B cell (primary cell): ENCODE results near the gene DPYSL4. TPM values are rescaled to one million over a fixed set of nuclear protein-coding genes. Genes with fewer than 3 reads are reported as not detected.

Experiments used
- ATAC-seq: fragments of 200-7000 bp; cut with Tn5 transposase; one replicate; pipeline ENCODE4 v1.10.0; 2021; ENCODE audit warnings: low read depth, mild to moderate bottlenecking, moderate number of reproducible peaks, moderate library complexity
- CTCF ChIA-PET: fragments of 350-600 bp; sonication (Branson Sonifier 250); formaldehyde crosslinking; loops from one replicate; lab custom pipeline; 2021; ENCODE audit warnings: antibody characterized with exemption, inconsistent platforms; lab: Charles Lee
- POLR2A ChIA-PET: fragments of 350-600 bp; sonication (Branson Sonifier 250); formaldehyde crosslinking; loops from one replicate; lab custom pipeline; 2021; ENCODE audit warnings: antibody characterized with exemption; lab: Charles Lee
- DNase-seq: peaks from one replicate; pipeline ENCODE4 v3.0.0; 2013
- H2AFZ ChIP-seq: 2 replicates; pipeline ENCODE4 v1.6.1; 2012; ENCODE audit warnings: mild to moderate bottlenecking, low read depth, low read length; ENCODE audit not compliant: insufficient read depth, poor library complexity, severe bottlenecking
- H3K27ac ChIP-seq, 2 donors: 1 replicate in 1 of 2; 2 replicates in 1 of 2; pipeline ENCODE4 v1.5.1; 2012 to 2013; ENCODE audit warnings: low read length in 2 of 2, mild to moderate bottlenecking in 2 of 2, moderate library complexity in 1 of 2
- H3K27me3 ChIP-seq, 4 experiments: fragments of 200-600 bp in 1 of 4; sonication (generic) in 1 of 4; replicated peaks in 1 of 4; 1 replicate in 2 of 4; 2 replicates in 2 of 4; pipeline versions ENCODE4 v1.6.1 to v1.7.0; 2013 to 2016; ENCODE audit warnings: low read length in 3 of 4, mild to moderate bottlenecking in 2 of 4, mixed read lengths in 1 of 4, moderate library complexity in 1 of 4; ENCODE audit not compliant: insufficient read depth in 4 of 4, control insufficient read depth in 3 of 4; ENCODE audit errors: control extremely low read depth in 1 of 4
- H3K36me3 ChIP-seq, 2 experiments: replicated peaks in 1 of 2; 1 replicate in 1 of 2; 2 replicates in 1 of 2; pipeline versions ENCODE4 v1.6.1 to v1.7.1; 2013; ENCODE audit warnings: low read length in 1 of 2; ENCODE audit not compliant: insufficient read depth in 2 of 2, control insufficient read depth in 1 of 2; ENCODE audit errors: control extremely low read depth in 1 of 2, extremely low read depth in 1 of 2
- H3K4me1 ChIP-seq, 2 donors: fragments of 200-600 bp in 1 of 2; sonication (generic) in 1 of 2; 1 replicate in 1 of 2; 2 replicates in 1 of 2; pipeline versions ENCODE4 v1.5.1 to v1.6.1; 2013 to 2017; ENCODE audit warnings: low read length in 2 of 2; ENCODE audit not compliant: control insufficient read depth in 2 of 2, insufficient read depth in 2 of 2
- H3K4me2 ChIP-seq: replicated peaks from 2 replicates; pipeline ENCODE3; 2012; ENCODE audit warnings: mild to moderate bottlenecking, low read depth, low read length; ENCODE audit not compliant: poor library complexity, severe bottlenecking
- H3K4me3 ChIP-seq, 5 experiments: fragments of 200-600 bp in 1 of 5; sonication (generic) in 1 of 5; 1 replicate in 3 of 5; 2 replicates in 2 of 5; pipeline versions ENCODE4 v1.5.1 to v1.7.0; 2011 to 2016; ENCODE audit warnings: low read length in 4 of 5, mild to moderate bottlenecking in 4 of 5, low read depth in 2 of 5, control low read depth in 1 of 5, moderate library complexity in 1 of 5; ENCODE audit not compliant: insufficient read depth in 1 of 5; ENCODE audit errors: control extremely low read depth in 1 of 5, extremely low read depth in 1 of 5
- H3K79me2 ChIP-seq: fragments of 200-600 bp; sonication (generic); one replicate; pipeline ENCODE4 v1.6.0; 2016; ENCODE audit warnings: low read length; ENCODE audit not compliant: control insufficient read depth, insufficient read depth
- H3K9ac ChIP-seq: fragments of 200-600 bp; sonication (generic); 2 replicates; pipeline ENCODE4 v1.6.1; 2017; ENCODE audit warnings: mild to moderate bottlenecking, low read length, moderate library complexity
- H3K9me3 ChIP-seq, 3 donors: one replicate each; pipeline versions ENCODE4 v1.6.1 to v1.7.1; 2013; ENCODE audit warnings: low read length in 2 of 3; ENCODE audit not compliant: control insufficient read depth in 2 of 3, insufficient read depth in 1 of 3; ENCODE audit errors: control extremely low read depth in 1 of 3
- H4K20me1 ChIP-seq: 2 replicates; pipeline ENCODE4 v1.6.0; 2012; ENCODE audit warnings: mild to moderate bottlenecking, low read length; ENCODE audit not compliant: insufficient read depth, control insufficient read depth, poor library complexity, severe bottlenecking
- H3K27ac Mint-ChIP-seq: one replicate; pipeline ENCODE4 v1.8.0; 2021; ENCODE audit warnings: mixed read lengths
- H3K27me3 Mint-ChIP-seq: one replicate; pipeline ENCODE4 v1.8.0; 2021; ENCODE audit warnings: mixed read lengths
- H3K4me1 Mint-ChIP-seq: one replicate; pipeline ENCODE4 v1.8.0; 2021; ENCODE audit warnings: mixed read lengths
- H3K4me3 Mint-ChIP-seq: one replicate; pipeline ENCODE4 v1.8.0; 2021; ENCODE audit warnings: mixed read lengths
- H3K9me3 Mint-ChIP-seq: one replicate; pipeline ENCODE4 v1.8.0; 2022; ENCODE audit warnings: mixed read lengths; ENCODE audit not compliant: insufficient read depth
- EZH2 ChIP-seq: IDR thresholded peaks from 2 replicates; pipeline ENCODE4 v1.6.1; 2012; ENCODE audit warnings: borderline replicate concordance, low read depth, mild to moderate bottlenecking, moderate library complexity, low read length; ENCODE audit not compliant: insufficient read depth, poor library complexity, severe bottlenecking
- WGBS: methylation state at CpG from one replicate; pipeline ENCODE4 v1.1.5; 2013; ENCODE audit warnings: missing lambda C conversion rate; ENCODE audit not compliant: insufficient coverage; 5-methylcytosine and 5-hydroxymethylcytosine counted together
- intact Hi-C: fragments of 100-400 bp; cut with micrococcal nuclease; formaldehyde crosslinking; loops from one replicate; pipeline ENCODE4 v1.10.0; 2022
- polyA plus RNA-seq: library from polyadenylated mRNA; depleted of rRNA; stranded (reverse); fragments of >200 nt; gene quantifications from 2 replicates; pipeline ENCODE4 v1.2.3, GENCODE V29; 2012
- total RNA-seq, 2 donors: library from RNA; stranded (reverse); fragments of 120-200 nt in 1 of 2; gene quantifications; 1 replicate in 1 of 2; 2 replicates in 1 of 2; pipeline versions ENCODE4 v1.2.3 to v1.2.4, GENCODE V29; 2013 to 2022
- TF ChIP-seq, protein P1 (sequence below): fragments of 200-600 bp; IDR thresholded peaks from one replicate; pipeline ENCODE4 v1.8.0; 2022; ENCODE audit warnings: antibody characterized with exemption, mild to moderate bottlenecking

DPYSL4 gene
- total and polyA plus RNA-seq, 2 donors (not counting 1 experiment from before 2014, with no cell fraction given), result 0.03 to 0.22 TPM

DNA sequence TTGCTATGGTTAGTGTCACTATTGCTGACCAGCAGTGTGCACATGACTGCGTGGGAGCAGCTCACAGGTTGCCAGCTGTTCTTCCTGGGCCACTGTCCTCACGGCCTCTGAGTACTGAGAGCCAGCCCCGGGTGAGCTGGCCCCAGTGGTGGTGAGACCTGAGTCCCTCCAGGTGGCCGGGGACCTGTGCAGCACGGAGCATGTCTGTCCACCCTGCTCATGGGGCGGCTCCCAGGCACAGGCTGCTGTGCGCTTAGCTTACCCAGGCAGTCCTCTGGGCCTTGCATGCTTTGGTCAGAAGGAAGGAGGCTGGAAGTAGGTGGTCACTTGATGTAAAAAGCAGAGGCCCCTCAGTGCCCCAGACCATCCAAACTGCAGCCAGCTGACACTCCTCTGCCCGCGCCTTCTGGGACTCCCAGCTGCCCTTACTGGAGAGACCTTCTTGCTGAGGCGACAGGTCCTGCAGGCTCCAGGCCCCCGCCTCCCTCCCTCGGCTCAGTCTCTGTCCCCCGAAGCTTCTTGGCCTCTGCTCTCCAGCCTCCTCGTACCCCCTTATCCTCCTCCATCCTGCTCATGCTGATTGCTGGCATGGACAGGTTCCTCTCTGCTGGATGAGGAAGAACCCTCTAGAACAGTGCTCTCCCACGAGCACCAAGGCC is 30.9 kb upstream of the DPYSL4 start:
- Mint-ChIP-seq H3K9me3 (no peaks in the 10 kb centered on the region), H3K4me3 (no peak overlapping the region), H3K27ac (no peak overlapping the region), H3K27me3 (no peaks in the 10 kb centered on the region), H3K4me1 (no peaks in the 10 kb centered on the region)
- Histone ChIP-seq H4K20me1 (no peaks in the 10 kb centered on the region), H3K9ac (no peak overlapping the region), H3K27ac (no peak overlapping the region), H3K79me2 (no peaks in the 10 kb centered on the region), H3K36me3 (no peaks in the 10 kb centered on the region), H3K4me3 (no peak overlapping the region), H3K9me3 (peaks cover 0 to 18% (median 0%) of the 10 kb centered on the region in 3 donors), H3K27me3 (no peaks in the 10 kb centered on the region), H3K4me1 (no peaks in the 10 kb centered on the region), H2AFZ (no peak overlapping the region), H3K4me2 (no peak overlapping the region)
- TF ChIP-seq, protein P1, sequence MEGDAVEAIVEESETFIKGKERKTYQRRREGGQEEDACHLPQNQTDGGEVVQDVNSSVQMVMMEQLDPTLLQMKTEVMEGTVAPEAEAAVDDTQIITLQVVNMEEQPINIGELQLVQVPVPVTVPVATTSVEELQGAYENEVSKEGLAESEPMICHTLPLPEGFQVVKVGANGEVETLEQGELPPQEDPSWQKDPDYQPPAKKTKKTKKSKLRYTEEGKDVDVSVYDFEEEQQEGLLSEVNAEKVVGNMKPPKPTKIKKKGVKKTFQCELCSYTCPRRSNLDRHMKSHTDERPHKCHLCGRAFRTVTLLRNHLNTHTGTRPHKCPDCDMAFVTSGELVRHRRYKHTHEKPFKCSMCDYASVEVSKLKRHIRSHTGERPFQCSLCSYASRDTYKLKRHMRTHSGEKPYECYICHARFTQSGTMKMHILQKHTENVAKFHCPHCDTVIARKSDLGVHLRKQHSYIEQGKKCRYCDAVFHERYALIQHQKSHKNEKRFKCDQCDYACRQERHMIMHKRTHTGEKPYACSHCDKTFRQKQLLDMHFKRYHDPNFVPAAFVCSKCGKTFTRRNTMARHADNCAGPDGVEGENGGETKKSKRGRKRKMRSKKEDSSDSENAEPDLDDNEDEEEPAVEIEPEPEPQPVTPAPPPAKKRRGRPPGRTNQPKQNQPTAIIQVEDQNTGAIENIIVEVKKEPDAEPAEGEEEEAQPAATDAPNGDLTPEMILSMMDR, result no peak
- no peak for TF ChIP-seq EZH2
- DNase-seq (no peak), ATAC-seq (no peak)
- CTCF ChIA-PET, result no interaction called here
- WGBS, result 82% methylated on average over 15 of the region's 15 CpGs
- POLR2A ChIA-PET, result no interaction called here
- intact Hi-C loops, result no loop called here

DNA sequence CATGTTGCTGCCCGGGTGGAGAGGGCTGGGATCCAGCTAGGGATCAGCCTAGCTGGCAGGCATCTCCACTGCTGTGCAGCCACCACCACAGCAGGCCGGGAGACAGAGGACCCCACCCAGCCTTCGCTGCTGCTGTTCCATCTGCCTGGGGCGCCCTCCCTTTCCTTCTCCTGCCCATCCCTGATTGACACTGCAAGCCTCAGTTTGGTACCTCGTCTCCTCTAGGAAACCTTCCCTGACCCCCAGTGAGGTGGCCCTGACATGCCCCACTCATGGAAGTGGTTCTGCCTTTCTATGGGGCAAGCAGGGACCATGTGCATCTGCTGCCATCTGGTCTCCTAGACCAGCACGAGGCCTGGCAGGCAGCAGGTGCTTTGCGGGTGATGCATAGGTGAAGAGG is 30.4 kb upstream of the DPYSL4 start:
- no peaks in the 10 kb centered on the region for H3K4me1 Mint-ChIP-seq
- H3K9me3 ChIP-seq, result peaks cover 0 to 18% (median 0%) of the 10 kb centered on the region in 3 donors
- DNase-seq, result no peak
- no peaks in the 10 kb centered on the region for H3K27me3 ChIP-seq
- H3K4me3 Mint-ChIP-seq, result no peak overlapping the region
- H3K27ac ChIP-seq, result no peak overlapping the region
- H3K9ac ChIP-seq, result no peak overlapping the region
- H2AFZ ChIP-seq, result no peak overlapping the region
- WGBS, result 89% methylated on average over 5 of the region's 7 CpGs
- no peaks in the 10 kb centered on the region for H4K20me1 ChIP-seq
- H3K27ac Mint-ChIP-seq, result no peak overlapping the region
- no peaks in the 10 kb centered on the region for H3K9me3 Mint-ChIP-seq
- intact Hi-C loops, result no loop called here
- H3K4me3 ChIP-seq, result no peak overlapping the region
- CTCF ChIA-PET, result no interaction called here
- POLR2A ChIA-PET, result no interaction called here
- ATAC-seq, result no peak
- H3K4me2 ChIP-seq, result no peak overlapping the region
- H3K27me3 Mint-ChIP-seq, result no peaks in the 10 kb centered on the region
- no peak for TF ChIP-seq EZH2
- TF ChIP-seq, protein P1, result no peak
- no peaks in the 10 kb centered on the region for H3K36me3 ChIP-seq
- H3K4me1 ChIP-seq, result no peaks in the 10 kb centered on the region
- H3K79me2 ChIP-seq, result no peaks in the 10 kb centered on the region
